T-helper 17 cell (primary cell): ENCODE results near the gene TOP3A. TPM values are rescaled to one million over a fixed set of nuclear protein-coding genes. Genes with fewer than 3 reads are reported as not detected.

Experiments used
- ATAC-seq: fragments of 150-1000 bp; cut with Tn5 transposase; 2 replicates; pipeline ENCODE4 v1.10.0; 2021; ENCODE audit warnings: mild to moderate bottlenecking, moderate library complexity
- DNase-seq, 3 donors: peaks; one replicate each; pipeline versions ENCODE4 v3.0.0 to v3.0.0-alpha.2; 2020 to 2021
- H3K9me3 ChIP-seq: one replicate; pipeline ENCODE4 v1.7.0; 2013; ENCODE audit warnings: low read length, mild to moderate bottlenecking; ENCODE audit not compliant: control insufficient read depth, poor library complexity, severe bottlenecking
- H3K27ac Mint-ChIP-seq: one replicate; pipeline ENCODE4 v1.8.0; 2022; ENCODE audit warnings: mild to moderate bottlenecking, moderate library complexity, mixed read lengths
- H3K27me3 Mint-ChIP-seq: one replicate; pipeline ENCODE4 v1.8.0; 2022; ENCODE audit warnings: mixed read lengths
- H3K36me3 Mint-ChIP-seq: one replicate; pipeline ENCODE4 v1.8.0; 2022; ENCODE audit warnings: low read depth, mixed read lengths
- H3K4me1 Mint-ChIP-seq: one replicate; pipeline ENCODE4 v1.8.0; 2022; ENCODE audit warnings: mild to moderate bottlenecking, mixed read lengths
- H3K4me3 Mint-ChIP-seq: one replicate; pipeline ENCODE4 v1.8.0; 2022; ENCODE audit warnings: mild to moderate bottlenecking, moderate library complexity, mixed read lengths
- total RNA-seq, 4 donors: library from RNA in 2 of 4; stranded (reverse) in 2 of 4; gene quantifications; one replicate each; pipeline ENCODE4 v1.2.3 and lab custom pipeline; 2022 to 2026

TOP3A gene
- total RNA-seq, 2 donors from 2014 or later, result 31.8 to 38.4 TPM

DNA sequence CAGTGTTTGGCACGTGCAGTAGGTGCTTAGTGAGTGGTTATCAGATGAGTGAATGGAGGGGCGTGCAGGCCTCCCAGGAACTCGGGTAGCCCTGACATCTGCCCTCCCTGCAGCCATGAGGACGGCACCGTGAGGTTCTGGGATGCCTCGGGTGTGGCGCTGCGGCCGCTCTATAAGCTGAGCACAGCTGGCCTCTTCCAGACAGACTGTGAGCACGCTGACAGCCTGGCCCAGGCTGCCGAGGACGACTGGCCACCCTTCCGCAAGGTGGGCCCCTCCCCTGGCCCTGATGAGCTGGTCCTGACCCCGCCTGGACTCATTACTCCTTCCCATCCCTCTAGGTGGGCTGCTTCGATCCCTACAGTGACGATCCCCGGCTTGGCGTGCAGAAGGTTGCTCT lies 78.3 kb downstream of the TOP3A start:
- DNase-seq, result no peak
- Mint-ChIP-seq H3K36me3 (peaks cover 3% of the 10 kb centered on the region), H3K4me3 (no peak overlapping the region), H3K4me1 (peaks cover 3% of the 10 kb centered on the region), H3K27ac (no peak overlapping the region), H3K27me3 (no peaks in the 10 kb centered on the region)
- no peak for ATAC-seq
- H3K9me3 ChIP-seq, result no peaks in the 10 kb centered on the region

GRCh38 chr17:18235743-18236256 lies 79.0 kb downstream of the TOP3A start:
- no peaks in the 10 kb centered on the region for H3K27me3 Mint-ChIP-seq
- no peaks in the 10 kb centered on the region for H3K9me3 ChIP-seq
- H3K36me3 Mint-ChIP-seq, result peaks cover 3% of the 10 kb centered on the region
- ATAC-seq, result no peak
- no peak for DNase-seq
- no peak overlapping the region for H3K27ac Mint-ChIP-seq
- no peak overlapping the region for H3K4me3 Mint-ChIP-seq
- H3K4me1 Mint-ChIP-seq, result peaks cover 3% of the 10 kb centered on the region

DNA sequence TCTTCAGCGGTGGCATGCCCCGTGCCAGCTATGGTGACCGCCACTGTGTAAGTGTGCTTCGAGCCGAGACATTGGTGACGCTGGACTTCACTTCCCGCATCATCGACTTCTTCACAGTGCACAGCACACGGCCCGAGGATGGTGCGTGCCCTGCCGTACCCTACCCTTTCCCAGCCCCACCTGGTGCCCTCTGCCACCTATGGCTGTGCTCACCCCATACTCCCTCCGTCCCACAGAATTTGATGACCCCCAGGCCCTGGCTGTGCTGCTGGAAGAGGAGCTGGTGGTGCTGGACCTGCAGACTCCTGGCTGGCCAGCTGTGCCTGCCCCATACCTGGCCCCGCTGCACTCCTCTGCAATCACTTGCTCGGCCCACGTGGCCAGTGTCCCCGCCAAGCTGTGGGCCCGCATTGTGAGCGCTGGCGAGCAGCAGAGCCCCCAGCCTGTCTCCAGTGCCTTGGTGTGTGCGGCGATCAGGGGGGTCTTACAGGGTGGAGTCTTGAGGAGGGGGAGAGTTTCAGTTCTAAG lies 79.9 kb downstream of the TOP3A start:
- H3K27ac Mint-ChIP-seq, result no peak overlapping the region
- peaks cover 3% of the 10 kb centered on the region for H3K36me3 Mint-ChIP-seq
- H3K4me3 Mint-ChIP-seq, result no peak overlapping the region
- DNase-seq (no peak), ATAC-seq (no peak)
- H3K9me3 ChIP-seq, result no peaks in the 10 kb centered on the region
- H3K27me3 Mint-ChIP-seq, result no peaks in the 10 kb centered on the region
- peaks cover 4% of the 10 kb centered on the region for H3K4me1 Mint-ChIP-seq

DNA sequence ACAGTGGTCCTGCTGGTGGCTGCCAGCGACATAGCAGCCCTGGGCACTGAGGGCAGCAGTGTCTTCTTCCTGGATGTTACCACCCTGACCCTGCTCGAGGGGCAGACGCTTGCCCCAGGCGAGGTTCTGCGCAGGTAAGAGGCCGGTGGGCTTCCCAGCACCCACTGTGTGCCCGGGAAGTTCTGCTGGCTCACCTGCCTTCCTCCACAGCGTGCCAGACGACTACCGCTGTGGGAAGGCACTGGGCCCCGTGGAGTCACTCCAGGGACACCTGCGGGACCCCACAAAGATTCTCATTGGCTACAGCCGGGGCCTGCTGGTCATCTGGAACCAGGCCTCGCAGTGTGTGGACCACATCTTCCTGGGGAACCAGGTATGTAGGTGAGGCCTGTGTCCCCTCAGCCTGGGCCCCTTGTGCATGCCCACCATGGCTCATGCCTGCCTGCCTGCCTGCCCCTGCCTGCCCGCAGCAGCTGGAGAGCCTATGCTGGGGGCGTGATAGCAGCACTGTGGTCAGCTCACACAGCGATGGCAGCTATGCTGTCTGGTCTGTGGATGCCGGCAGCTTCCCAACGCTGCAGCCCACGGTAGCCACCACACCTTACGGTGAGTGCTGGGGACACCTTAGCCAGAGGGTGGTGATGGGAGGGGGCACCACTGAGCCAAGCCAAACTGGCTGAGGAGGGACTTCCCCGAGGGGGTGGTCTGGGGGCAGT lies 80.8 kb downstream of the TOP3A start:
- DNase-seq (no peak), ATAC-seq (no peak)
- peaks cover 5% of the 10 kb centered on the region for H3K4me1 Mint-ChIP-seq
- H3K4me3 Mint-ChIP-seq, result no peak overlapping the region
- no peak overlapping the region for H3K27ac Mint-ChIP-seq
- peaks cover 3% of the 10 kb centered on the region for H3K36me3 Mint-ChIP-seq
- H3K9me3 ChIP-seq, result no peaks in the 10 kb centered on the region
- H3K27me3 Mint-ChIP-seq, result no peaks in the 10 kb centered on the region

- no peaks in the 10 kb centered on the region for H3K27me3 Mint-ChIP-seq
- ATAC-seq (no peak), DNase-seq (no peak)
- no peak overlapping the region for H3K4me3 Mint-ChIP-seq
- no peaks in the 10 kb centered on the region for H3K9me3 ChIP-seq
- H3K4me1 Mint-ChIP-seq, result peaks cover 21% of the 10 kb centered on the region
- H3K27ac Mint-ChIP-seq, result no peak overlapping the region
- no peaks in the 10 kb centered on the region for H3K36me3 Mint-ChIP-seq
Observed at GRCh38 chr17:18231164-18231563, 83.6 kb downstream of the TOP3A start.

DNA sequence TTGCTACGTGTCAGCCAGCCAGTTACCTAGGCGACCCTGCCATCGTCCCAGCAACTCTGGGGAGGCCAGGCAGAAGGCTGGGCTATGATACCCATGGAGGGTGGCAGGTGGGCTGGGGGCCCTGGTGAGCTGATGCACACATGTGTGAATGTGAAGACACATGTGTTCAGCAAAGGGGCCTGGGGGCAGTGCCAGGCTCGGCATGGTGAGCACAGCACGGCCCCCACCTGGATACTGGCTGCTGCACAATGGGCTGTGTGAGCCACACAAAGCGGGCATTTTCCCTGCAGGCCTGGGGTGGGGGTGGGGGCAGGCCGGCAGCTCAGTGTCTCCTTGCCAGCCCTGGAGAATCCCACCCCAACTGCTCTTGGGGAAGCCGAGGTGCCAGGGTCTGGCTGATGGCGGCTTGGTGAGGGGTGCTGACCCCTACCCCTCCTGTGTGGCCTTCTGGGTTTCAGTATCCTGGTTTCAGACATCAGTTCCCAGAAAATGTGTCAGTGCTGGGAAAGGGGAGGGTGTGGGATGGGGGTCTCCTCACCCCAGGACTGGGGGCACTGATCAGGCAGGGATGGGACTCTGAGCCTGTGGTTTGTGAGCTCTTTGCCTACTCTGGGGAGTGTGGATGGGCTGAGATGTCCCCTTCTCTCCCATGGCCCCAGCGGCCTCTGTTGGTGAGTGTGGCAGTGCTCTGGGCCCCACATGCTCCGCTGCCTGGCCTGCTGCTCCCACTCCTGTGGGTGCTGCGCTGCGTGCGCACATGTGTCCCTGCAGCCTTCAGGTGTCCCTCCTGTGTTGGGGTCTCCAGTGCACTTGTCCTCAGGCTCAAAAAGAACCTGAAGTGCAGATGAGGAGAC lies 84.3 kb downstream of the TOP3A start:
- DNase-seq (no peak), ATAC-seq (no peak)
- peaks cover 3% of the 10 kb centered on the region for H3K36me3 Mint-ChIP-seq
- H3K9me3 ChIP-seq, result no peaks in the 10 kb centered on the region
- H3K4me1 Mint-ChIP-seq, result peaks cover 25% of the 10 kb centered on the region
- no peak overlapping the region for H3K4me3 Mint-ChIP-seq
- H3K27ac Mint-ChIP-seq, result no peak overlapping the region
- H3K27me3 Mint-ChIP-seq, result no peaks in the 10 kb centered on the region

DNA sequence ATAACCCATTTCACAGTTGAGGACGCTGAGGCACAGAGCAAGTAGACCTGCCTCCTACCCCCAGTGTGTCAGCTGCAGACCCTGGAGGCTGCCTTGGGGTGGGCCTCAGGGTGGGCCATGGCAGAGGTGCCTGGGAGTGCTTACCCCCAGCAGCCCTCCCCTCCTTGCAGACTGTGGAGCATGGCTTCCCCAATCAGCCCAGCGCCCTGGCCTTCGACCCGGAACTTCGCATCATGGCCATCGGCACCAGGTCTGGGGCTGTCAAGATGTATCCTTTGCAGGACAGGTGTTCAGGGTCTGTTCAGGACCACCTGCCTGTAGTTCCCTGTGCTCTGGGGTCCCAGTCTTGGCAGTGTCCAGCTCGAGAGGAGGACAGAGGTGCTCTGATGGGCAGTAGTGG lies 85.0 kb downstream of the TOP3A start:
- no peak for ATAC-seq
- Mint-ChIP-seq H3K27me3 (no peaks in the 10 kb centered on the region), H3K36me3 (peaks cover 3% of the 10 kb centered on the region), H3K4me1 (peaks cover 25% of the 10 kb centered on the region), H3K4me3 (no peak overlapping the region), H3K27ac (no peak overlapping the region)
- H3K9me3 ChIP-seq, result no peaks in the 10 kb centered on the region
- DNase-seq, result no peak

GRCh38 chr17:18229254-18229653 lies 85.5 kb downstream of the TOP3A start:
- Mint-ChIP-seq H3K4me3 (no peak overlapping the region), H3K27ac (no peak overlapping the region), H3K36me3 (peaks cover 3% of the 10 kb centered on the region), H3K27me3 (no peaks in the 10 kb centered on the region), H3K4me1 (peaks cover 25% of the 10 kb centered on the region)
- DNase-seq (no peak), ATAC-seq (no peak)
- no peaks in the 10 kb centered on the region for H3K9me3 ChIP-seq

GRCh38 chr17:18228176-18228682 lies 86.6 kb downstream of the TOP3A start:
- ATAC-seq (no peak), DNase-seq (no peak)
- H3K9me3 ChIP-seq, result no peaks in the 10 kb centered on the region
- H3K36me3 Mint-ChIP-seq, result peaks cover 3% of the 10 kb centered on the region
- no peaks in the 10 kb centered on the region for H3K27me3 Mint-ChIP-seq
- no peak overlapping the region for H3K4me3 Mint-ChIP-seq
- H3K27ac Mint-ChIP-seq, result peak overlapping the region; percentile 71
- H3K4me1 Mint-ChIP-seq, result peaks cover 25% of the 10 kb centered on the region

- no peak overlapping the region for H3K4me3 Mint-ChIP-seq
Observed at GRCh38 chr17:18227635-18228034, 87.2 kb downstream of the TOP3A start.

GRCh38 chr17:18226284-18226945 lies 88.4 kb downstream of the TOP3A start:
- Mint-ChIP-seq H3K36me3 (peaks cover 3% of the 10 kb centered on the region), H3K4me1 (peaks cover 25% of the 10 kb centered on the region), H3K4me3 (peak overlapping the region; percentile 100), H3K27ac (peak overlapping the region; percentile 94), H3K27me3 (no peaks in the 10 kb centered on the region)
- no peak for ATAC-seq
- no peaks in the 10 kb centered on the region for H3K9me3 ChIP-seq
- DNase-seq, result no peak

More at GRCh38 chr17:18227635-18228034, 87.2 kb downstream of the TOP3A start:
- peak overlapping the region; percentile 71 for H3K27ac Mint-ChIP-seq
- peaks cover 3% of the 10 kb centered on the region for H3K36me3 Mint-ChIP-seq
- no peaks in the 10 kb centered on the region for H3K27me3 Mint-ChIP-seq
- DNase-seq (no peak), ATAC-seq (no peak)
- peaks cover 25% of the 10 kb centered on the region for H3K4me1 Mint-ChIP-seq
- no peaks in the 10 kb centered on the region for H3K9me3 ChIP-seq

DNA sequence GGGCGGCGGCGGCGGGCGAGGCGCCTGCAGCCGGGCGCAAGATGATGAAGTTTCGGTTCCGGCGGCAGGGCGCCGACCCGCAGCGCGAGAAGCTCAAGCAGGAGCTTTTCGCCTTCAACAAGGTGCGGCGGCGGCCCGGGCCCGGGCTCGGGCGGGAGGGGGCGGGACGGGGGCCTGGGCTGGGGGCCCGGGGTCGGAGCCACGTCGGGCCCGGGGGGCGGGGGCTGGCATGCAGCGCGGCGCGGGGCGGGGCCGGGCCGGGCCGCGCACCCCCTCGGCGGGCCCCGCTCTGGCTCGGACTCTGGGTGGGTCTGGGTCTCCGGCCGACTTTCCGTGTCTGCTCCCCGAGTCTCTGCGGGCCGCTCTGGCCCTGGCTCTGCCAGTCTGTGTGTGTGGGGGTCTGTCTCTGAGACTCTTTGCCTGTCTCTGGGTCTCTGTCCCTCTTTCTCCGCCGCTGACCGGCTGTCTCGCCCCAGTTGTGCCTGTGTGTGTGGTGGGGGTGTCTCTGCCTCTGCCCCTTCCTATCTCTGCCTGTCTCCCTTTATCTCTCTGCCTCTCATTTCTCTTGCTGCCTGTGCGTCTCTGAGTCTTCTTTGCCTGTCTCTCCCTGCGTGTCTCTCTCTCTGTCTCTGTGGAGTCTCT lies 89.0 kb downstream of the TOP3A start:
- Mint-ChIP-seq H3K27me3 (no peaks in the 10 kb centered on the region), H3K36me3 (peaks cover 3% of the 10 kb centered on the region), H3K4me1 (peaks cover 25% of the 10 kb centered on the region), H3K27ac (peak overlapping the region; percentile 94), H3K4me3 (peak overlapping the region; percentile 100)
- ATAC-seq, result no peak
- DNase-seq, result no peak
- no peaks in the 10 kb centered on the region for H3K9me3 ChIP-seq
